Measurements from ENCODE around the gene HMGCL.
"Not testable (repeated sequence)": the region's sequence is repeated elsewhere in the genome, so short reads cannot be mapped to it uniquely, and the experiment has no call there.

Gene HMGCL

DNA sequence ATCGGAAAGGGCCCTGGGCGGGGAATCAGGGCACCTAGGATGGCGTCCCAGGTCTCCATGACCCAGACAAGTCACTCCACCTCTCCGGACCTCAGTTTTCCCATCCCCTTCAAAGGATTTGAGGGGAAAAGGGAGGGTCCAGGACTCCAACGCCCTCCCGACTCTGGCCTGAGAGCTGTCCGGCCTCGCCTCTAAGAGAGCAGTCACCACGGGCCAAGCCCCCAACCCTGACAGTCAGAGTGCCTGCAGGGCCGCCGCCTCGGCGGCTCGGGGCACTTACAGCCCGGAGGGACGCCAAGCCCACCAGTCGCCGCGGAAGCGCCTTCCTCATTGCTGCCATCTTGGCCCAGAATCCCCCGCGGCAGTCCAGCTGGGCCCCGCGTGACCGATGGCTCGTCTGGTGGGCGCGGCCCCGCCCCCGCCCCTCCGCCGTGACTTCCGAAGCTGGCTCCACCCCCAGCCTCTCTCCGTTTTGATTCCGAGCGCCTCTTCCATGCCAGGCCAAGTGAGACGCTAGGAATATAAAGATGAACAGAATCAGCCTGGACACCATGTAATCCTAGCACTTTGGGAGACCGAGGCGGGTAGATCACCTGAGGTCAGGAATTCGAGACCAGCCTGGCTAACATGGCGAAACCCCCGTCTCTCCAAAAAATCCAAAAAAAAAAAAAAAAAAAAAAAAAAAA lies at the start of gene HMGCL:
Gene HMGCL, minus strand, starts transcription at position 354 of the 686 bp plus-strand sequence. Its CDS starts 14 bp downstream, at position 340.
- peak; percentile 82 for DNase-seq

- no peak for DNase-seq
Observed at GRCh38 chr1:23872421-23872820, 47.2 kb upstream of the HMGCL start.

DNA sequence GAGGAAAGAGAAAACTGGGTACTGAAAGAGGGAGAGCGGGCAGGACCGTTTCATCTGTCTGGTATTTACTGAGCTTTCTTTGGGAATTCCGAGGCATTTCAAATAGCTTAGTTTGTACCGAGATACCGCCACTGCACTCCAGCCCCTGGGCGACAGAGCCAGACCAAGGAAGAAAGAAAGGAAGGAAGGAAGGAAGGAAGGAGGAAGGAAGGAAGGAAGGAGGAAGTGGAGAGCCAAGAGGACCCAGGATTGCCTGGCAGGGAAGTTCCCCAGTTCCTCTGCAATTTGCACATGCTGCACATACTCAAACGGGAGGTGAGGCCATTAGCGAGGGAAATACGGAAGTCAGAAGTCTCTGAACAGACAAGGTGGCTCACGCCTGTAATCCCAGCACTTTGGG lies 43.8 kb upstream of the HMGCL start:
- no peak for DNase-seq

DNA sequence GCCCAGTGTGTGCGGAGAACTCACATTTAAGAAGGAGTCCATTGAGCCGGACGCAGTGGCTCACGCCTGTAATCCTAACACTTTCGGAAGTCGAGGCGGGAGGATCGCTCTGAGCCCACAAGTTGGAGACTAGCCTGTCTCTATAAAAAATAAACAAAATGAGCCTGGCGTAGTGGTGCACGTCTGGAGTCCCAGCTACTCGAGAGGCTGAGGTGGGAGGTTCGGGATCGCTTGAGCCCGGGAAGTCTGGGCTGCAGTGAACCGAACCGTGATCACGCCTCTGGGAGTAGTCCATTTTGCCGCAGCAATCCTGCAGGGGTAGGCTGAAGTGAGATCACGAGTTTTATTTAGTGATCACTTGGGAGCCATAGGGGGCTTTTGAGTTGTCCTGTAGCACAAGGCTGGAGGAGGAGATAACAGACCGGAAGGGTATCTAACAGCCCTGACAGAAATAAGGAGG lies 43.4 kb upstream of the HMGCL start:
- DNase-seq: no peak

DNA sequence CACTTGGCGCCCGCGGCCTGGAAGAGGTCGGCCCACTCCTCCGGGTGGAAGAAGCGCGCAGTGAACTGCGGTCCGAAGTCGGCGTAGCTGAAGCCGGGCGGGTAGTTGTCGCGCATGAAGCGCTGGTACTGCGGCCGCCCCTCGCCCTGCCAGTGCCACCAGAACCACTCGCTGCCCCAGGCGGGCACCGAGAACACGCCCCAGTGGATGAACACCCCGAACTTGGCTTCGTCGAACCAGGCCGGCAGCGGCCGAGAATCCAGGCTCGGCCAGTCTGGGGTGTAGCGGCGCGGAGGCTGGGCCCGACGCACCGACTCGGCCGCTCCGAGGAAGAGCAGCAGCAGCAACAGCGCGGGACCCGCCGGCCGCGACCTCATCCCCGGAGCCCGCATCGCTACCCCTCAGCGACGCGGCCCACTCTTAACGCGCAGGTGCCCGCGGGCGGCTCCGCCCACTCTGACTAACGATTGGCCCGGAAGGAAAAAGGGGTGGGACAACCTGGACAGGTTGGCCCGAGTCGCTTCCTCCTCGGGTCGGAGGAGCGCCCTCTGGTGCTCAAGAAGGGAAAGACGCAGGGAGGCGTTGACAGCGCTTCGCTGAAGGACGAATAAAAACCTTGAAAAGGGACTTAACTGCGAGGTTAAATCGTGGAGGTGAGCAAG lies 42.8 kb upstream of the HMGCL start, which contains the start of gene FUCA1:
Gene FUCA1, minus strand, starts transcription at position 396 of the 662 bp plus-strand sequence. Its CDS starts 4 bp downstream, at position 392.
- DNase-seq: peak; percentile 93

GRCh38 chr1:23867542-23867894 lies 42.3 kb upstream of the HMGCL start:
- no peak for DNase-seq

GRCh38 chr1:23865543-23865930 lies 40.3 kb upstream of the HMGCL start:
- DNase-seq: no peak

GRCh38 chr1:23864801-23865542 lies 39.7 kb upstream of the HMGCL start:
- no peak for DNase-seq

DNA sequence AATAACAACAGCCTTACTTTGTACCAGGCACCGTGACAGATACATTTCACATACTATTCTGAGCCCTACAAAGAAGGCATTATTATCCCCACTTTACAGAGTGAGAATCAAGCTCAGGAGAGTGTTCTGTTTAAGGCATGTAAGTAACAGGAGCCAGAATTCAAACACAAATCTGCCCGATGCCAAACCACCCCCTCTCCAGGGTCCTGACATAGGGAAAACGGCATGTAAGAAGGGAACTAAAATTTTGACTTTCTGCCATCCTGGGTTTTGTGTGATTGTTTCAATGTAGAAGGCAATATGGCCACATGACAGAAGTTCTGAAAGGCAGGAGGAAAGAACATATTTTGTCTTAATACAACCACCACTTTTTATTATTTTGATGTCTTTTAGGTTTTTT lies 37.4 kb upstream of the HMGCL start:
- no peak for DNase-seq

DNA sequence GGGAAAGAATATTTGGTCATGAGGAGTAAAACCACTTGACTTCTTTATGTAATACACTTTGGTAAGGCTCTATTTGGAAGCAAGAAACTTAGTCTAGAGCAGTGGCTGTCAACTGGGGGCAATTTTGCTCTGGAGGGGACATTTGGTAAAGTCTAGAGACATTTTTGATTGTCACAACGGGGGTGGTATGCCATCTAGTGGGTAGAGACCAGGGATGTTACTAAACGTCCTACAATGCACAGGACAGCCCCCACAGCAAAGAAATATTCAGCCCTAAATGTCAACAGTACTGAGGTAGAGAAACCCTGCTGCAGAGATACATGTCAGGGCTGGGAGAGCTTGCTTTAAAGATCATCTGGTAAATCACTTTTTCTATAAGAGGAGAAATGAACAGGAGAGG lies 29.3 kb upstream of the HMGCL start:
- no peak for DNase-seq

GRCh38 chr1:23853124-23853523 lies 27.9 kb upstream of the HMGCL start:
- DNase-seq: not testable (repeated sequence)

DNA sequence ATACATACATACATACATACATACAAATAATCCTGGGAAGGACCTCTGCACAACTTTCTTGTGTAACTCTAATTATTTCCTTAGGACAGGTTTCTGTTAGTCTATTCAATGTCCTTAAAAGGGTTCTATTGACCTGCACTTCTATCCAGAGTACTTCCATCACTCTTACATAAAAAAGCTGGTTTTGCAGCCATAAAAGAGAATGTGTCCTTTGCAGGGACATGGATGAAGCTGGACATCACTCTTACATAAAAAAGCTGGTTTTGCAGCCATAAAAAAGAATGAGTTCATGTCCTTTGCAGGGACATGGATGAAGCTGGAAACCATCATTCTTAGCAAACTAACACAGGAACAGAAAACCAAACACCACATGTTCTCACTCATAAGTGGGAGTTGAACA lies 26.2 kb upstream of the HMGCL start:
- DNase-seq: not testable (repeated sequence)

DNA sequence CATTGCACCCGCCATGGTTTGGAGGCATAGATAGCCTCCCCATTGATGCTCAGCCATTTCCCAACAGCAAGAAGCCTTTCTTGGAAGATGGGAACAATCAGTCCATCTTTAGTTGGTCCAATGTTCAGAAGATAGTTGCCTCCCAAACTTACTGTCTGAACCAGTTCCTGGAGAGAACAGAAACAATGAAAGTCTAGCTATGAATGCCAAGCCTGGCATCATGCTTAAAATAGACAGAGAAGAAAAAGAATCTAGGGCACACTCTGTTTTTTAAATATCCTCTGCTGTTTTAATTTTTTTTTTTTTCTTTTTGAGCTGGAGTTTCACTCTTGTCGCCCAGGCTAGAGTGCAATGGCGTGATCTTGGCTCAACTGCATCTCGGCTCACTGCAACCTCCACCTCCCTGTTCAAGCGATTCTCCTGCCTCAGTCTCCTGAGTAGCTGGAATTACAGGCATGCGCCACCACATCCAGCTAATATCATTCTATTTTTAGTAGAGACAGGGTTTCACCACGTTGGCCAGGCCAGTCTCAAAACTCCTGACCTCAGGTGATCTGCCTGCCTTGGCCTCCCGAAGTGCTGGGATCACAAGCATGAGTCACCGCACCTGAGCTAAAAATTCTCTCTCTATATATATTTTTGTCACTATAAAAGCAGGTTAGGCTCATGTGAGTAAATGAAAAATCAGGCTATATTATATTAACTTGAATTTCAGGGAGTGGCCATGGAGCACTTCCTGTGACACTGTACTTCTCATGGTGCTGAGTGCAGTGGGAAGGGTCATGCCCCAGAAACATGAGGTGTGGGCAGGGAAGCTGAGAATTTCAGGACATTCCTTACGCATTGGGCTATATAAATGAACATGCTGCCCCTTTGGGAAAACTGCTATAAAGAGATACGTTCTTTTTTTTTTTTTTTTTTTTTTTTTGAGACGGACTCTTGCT lies 23.7 kb upstream of the HMGCL start:
- no peak for DNase-seq

DNA sequence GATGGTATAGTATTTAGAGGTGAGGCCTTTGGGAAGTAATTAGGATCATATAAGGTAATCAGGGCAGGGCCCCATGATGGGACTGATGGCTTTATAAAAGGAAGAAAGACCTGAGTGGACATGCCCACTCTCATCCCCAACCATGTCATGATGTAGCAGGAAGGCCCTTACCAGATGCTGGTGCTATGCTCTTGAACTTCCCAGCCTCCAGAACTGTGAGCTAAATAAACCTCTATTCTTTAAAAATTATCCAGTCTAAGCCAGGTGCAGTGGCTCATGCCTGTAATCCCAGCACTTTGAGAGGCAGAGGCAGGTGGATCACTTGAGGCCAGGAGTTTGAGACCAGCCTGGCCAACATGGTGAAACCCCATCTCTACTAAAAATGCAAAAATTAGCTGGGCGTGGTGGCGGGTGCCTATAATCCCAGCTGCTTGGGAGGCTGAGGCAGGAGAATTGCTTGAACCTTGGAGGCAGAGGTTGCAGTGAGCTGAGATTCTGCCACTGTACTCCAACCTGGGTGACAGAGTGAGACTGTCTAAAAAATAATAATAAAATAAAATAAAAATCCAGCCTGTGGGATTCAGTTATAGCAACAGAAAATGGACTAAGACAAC lies 22.4 kb upstream of the HMGCL start:
- not testable (repeated sequence) for DNase-seq

DNA sequence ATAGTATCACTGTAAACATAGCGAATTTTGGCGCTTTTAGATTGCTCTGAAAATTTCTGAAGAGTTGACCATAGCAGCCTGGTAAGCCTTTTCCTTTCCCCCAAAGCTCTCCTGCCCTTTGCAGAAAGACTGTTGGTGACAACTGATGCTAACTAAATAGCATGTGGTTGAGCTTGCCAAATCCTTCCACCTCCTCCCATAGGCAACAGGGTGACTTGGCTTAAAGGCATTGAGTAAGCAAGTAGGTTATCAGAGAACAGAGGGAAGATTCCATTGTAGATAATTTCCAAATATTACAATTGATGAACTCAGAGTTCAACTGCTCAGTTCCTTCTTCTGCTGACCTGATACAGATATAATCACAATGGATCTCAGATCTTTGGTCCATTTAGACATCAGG lies 19.9 kb upstream of the HMGCL start:
- DNase-seq: no peak

GRCh38 chr1:23843644-23844043 lies 18.4 kb upstream of the HMGCL start:
- DNase-seq: no peak

GRCh38 chr1:23838401-23838866 lies 13.2 kb upstream of the HMGCL start:
- DNase-seq: peak; percentile 69

- DNase-seq: no peak
Observed at GRCh38 chr1:23837908-23838307, 12.7 kb upstream of the HMGCL start.

DNA sequence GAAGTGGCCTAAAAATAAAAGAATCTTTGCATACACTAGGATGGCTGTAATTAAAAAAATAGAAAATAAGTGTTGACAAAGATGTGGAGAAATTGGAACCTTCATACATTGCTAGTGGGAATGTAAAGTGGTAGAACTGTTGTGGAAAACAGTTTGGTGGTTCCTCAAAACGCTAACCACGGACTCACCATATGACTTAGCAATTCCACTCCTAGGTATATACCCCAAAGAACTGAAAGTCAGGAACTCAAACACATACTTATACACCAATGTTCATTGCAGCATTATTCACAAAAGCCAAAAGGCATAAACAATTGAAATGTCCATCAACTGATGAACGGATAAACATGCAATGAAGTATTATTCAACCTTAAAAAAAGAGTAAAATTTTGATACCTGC lies 10.8 kb upstream of the HMGCL start:
- DNase-seq: no peak

GRCh38 chr1:23834156-23834555 lies 8.9 kb upstream of the HMGCL start:
- not testable (repeated sequence) for DNase-seq

- no peak for DNase-seq
Observed at GRCh38 chr1:23827717-23828116, 2.5 kb upstream of the HMGCL start.

DNA sequence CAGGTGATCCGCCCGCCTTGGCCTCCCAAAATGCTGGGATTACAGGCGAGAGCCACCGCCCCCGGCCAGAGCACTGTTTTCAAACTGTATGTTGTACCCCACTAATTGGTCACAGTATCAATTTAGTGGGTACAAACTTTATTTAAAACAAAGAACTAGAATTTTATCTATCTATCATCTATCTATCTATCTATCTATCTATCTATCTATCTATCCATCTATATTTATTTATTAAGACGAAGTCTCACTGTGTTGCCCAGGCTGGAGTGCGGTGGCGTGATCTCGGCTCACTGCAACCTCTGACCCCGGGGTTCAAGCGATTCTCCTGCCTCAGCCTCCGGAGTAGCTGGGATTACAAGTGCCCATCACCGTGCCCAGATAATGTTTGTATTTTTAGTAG lies 1.4 kb upstream of the HMGCL start:
- not testable (repeated sequence) for DNase-seq
